ENCODE results near the gene PUM1. TPM values are rescaled to one million over a fixed set of nuclear protein-coding genes. Genes with fewer than 3 reads are reported as not detected.
"Not testable (repeated sequence)": the region's sequence is repeated elsewhere in the genome, so short reads cannot be mapped to it uniquely, and the experiment has no call there.

PUM1 gene
- total RNA-seq, 4 donors from 2014 or later, result 66.7 to 121 (median 83.9) TPM

DNA sequence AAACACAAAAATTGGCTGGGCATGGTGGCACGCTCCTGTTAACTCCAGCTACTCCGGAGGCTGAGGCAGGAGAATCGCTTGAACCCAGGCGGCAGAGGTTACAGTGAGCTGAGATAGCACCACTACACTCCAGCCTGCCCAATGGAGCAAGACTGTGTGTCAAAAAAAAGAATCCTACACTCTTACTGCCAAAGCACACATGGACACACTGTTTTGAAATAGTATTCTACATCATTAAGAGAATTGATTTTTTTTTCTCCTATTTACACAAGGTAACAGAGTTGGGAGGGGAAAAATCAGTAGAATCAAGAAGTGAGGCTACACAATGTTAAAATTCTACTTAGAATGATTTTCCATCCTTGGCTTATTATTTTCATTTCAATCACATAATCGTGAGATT is 114.8 kb downstream of the PUM1 start:
- DNase-seq (ENCODE audit: low spot score), result no peak
- ATAC-seq (ENCODE audit: low FRiP score), result no peak
- TF ChIP-seq, protein P1, sequence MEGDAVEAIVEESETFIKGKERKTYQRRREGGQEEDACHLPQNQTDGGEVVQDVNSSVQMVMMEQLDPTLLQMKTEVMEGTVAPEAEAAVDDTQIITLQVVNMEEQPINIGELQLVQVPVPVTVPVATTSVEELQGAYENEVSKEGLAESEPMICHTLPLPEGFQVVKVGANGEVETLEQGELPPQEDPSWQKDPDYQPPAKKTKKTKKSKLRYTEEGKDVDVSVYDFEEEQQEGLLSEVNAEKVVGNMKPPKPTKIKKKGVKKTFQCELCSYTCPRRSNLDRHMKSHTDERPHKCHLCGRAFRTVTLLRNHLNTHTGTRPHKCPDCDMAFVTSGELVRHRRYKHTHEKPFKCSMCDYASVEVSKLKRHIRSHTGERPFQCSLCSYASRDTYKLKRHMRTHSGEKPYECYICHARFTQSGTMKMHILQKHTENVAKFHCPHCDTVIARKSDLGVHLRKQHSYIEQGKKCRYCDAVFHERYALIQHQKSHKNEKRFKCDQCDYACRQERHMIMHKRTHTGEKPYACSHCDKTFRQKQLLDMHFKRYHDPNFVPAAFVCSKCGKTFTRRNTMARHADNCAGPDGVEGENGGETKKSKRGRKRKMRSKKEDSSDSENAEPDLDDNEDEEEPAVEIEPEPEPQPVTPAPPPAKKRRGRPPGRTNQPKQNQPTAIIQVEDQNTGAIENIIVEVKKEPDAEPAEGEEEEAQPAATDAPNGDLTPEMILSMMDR (IDR thresholded peaks at IDR 0.05), result no peak

DNA sequence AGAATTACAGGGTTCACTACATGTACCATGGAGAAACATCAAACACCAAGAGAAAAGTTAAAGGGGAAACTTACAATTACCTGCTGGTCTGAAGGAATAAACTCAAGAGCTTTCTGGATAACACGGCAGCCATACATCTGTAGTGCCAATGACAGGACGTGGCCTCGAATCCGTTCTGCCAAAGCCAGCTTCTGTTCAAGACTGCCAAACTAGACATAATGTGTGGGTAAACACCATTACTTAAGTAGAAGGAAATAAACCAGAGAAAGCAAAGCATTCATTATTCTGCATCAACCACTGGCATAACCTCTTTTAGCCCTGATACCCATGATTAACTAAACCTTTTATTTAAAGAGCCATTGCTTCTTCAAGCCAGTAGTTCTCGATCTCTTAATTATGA is 115.5 kb downstream of the PUM1 start:
- DNase-seq (ENCODE audit: low spot score) (no peak), ATAC-seq (ENCODE audit: low FRiP score) (no peak)
- TF ChIP-seq, protein P1 (IDR thresholded peaks at IDR 0.05), result no peak

- not testable (repeated sequence) for ATAC-seq (ENCODE audit: low FRiP score); DNase-seq (ENCODE audit: low spot score)
These were observed 116.1 kb downstream of the PUM1 start for GRCh38 chr1:30949487-30949838.

DNA sequence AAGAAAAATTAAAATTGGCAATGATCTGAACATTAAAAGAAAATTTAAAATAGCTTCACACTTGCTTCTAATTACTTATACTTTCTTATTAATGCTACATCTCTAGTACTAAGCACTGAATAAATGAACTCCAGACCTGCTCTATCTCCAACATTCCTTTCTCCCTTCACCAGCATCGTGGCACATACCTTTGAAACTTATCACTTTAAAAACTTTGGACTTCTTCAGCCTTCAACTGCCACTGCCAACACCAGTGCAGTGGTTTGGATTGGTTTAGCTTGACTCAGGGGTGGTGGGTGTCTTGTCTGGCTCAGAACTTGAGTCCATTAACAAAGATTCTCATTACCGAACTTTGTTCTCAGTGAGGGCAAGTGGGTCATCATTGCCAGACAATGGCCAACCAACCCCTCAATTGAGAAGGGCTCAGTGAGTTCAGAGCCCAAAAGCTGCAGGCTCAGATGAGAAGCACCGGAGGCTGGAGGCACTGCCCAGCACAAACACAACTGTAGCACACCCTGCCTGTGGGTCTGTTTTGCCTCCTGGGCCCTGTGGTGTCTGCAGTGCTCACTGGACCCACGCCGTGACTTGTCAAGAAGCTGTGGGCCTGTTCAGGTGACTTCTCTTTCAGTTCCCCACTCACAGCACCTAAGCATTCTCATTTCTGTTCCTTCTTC is 116.6 kb downstream of the PUM1 start:
- ATAC-seq (ENCODE audit: low FRiP score), result peak; percentile 17
- not testable (repeated sequence) for DNase-seq (ENCODE audit: low spot score)

- ATAC-seq (ENCODE audit: low FRiP score) (no peak), DNase-seq (ENCODE audit: low spot score) (no peak)
- TF ChIP-seq, protein P1 (IDR thresholded peaks at IDR 0.05), result no peak
These were observed 117.2 kb downstream of the PUM1 start for GRCh38 chr1:30948278-30948677.

- TF ChIP-seq, protein P1 (IDR thresholded peaks at IDR 0.05), result no peak
- no peak for ATAC-seq (ENCODE audit: low FRiP score)
- DNase-seq (ENCODE audit: low spot score), result no peak
These were observed 118.3 kb downstream of the PUM1 start for GRCh38 chr1:30947212-30947611.

DNA sequence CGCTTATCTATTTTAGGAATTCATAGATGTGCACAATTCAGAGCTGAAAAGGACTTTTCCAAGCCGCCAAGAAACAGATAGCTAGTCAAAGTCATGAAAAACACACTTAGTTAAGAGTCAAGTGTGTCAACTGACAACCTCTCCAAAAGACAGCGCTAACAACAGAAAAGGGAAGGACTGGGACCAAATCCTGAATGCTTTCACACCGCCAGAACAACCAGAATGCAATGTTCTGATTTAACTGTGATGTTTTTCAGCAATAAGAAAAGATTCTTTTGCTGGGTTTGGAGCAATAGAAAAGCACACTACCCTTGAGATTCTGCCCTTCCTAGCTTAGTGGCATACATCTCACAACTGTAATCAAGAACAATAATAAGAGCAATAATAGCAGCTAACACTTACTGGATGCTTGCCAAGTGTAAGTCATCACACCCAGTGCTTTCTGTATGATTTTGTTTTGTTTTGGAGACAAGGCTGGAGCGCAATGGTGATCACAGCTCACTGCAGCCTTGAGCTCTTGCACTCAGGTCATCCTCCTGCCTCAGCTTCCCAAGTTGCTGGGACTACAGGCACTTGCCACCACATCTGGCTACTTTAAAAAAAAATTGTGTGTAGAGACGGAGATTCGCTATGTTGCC is 123.1 kb downstream of the PUM1 start:
- ATAC-seq (ENCODE audit: low FRiP score) (no peak), DNase-seq (ENCODE audit: low spot score) (no peak)
- TF ChIP-seq, protein P1 (IDR thresholded peaks at IDR 0.05), result no peak

DNA sequence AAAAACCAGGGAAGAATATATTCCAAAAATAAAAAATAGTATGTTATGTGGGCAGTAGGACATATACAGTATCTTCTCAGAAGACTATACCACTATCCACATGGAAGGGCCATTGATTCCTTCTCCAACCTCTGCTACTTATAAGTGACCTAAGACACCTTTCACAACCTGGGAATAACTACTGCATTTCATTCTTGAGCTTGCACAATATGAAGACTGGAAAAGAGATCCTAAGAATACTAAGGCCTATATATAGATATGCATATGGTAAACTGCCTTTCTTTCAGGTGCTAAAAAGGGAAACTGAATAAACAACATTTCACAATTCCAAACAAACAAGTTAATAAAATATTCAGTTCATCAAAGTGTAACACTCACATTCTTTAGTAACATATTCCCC is 125.0 kb downstream of the PUM1 start:
- no peak for ATAC-seq (ENCODE audit: low FRiP score)
- DNase-seq (ENCODE audit: low spot score), result no peak
- TF ChIP-seq, protein P1 (IDR thresholded peaks at IDR 0.05), result no peak

All from omental fat pad (tissue), 4 donors.